Progenitor cell of endocrine pancreas (in vitro differentiated cells): ENCODE measurements around the gene EPGN. TPM values are rescaled to one million over a fixed set of nuclear protein-coding genes. Genes with fewer than 3 reads are reported as not detected.

Experiments used
- DNase-seq: peaks from one replicate; pipeline ENCODE4 v3.0.0; 2021; ENCODE audit warnings: low spot score; ENCODE audit not compliant: unreplicated experiment
- H3K27ac Mint-ChIP-seq: 2 replicates; pipeline ENCODE4 v1.8.0; 2021; ENCODE audit warnings: mild to moderate bottlenecking, moderate library complexity, mixed read lengths
- H3K27me3 Mint-ChIP-seq: 2 replicates; pipeline ENCODE4 v1.8.0; 2021; ENCODE audit warnings: mixed read lengths
- H3K36me3 Mint-ChIP-seq: 2 replicates; pipeline ENCODE4 v1.8.0; 2022; ENCODE audit warnings: mixed read lengths; ENCODE audit not compliant: insufficient read depth
- H3K4me1 Mint-ChIP-seq: 2 replicates; pipeline ENCODE4 v1.8.0; 2021; ENCODE audit warnings: low read depth, mixed read lengths
- H3K4me3 Mint-ChIP-seq: 2 replicates; pipeline ENCODE4 v1.8.0; 2021; ENCODE audit warnings: low read depth, mild to moderate bottlenecking, moderate library complexity, mixed read lengths
- H3K9me3 Mint-ChIP-seq: 2 replicates; pipeline ENCODE4 v1.8.0; 2021; ENCODE audit warnings: low read depth, mixed read lengths
- total RNA-seq: library from RNA; stranded (reverse); gene quantifications from 2 replicates; pipeline ENCODE4 v1.2.1, GENCODE V29; 2021
- TF ChIP-seq, protein P1 (sequence below): fragments of 200-600 bp; sonication (generic); IDR thresholded peaks from one replicate; pipeline ENCODE4 v1.5.0; 2021; ENCODE audit warnings: antibody characterized with exemption, mild to moderate bottlenecking; ENCODE audit not compliant: unreplicated experiment

EPGN gene
- total RNA-seq, 1 donor from 2014 or later = not detected

DNA sequence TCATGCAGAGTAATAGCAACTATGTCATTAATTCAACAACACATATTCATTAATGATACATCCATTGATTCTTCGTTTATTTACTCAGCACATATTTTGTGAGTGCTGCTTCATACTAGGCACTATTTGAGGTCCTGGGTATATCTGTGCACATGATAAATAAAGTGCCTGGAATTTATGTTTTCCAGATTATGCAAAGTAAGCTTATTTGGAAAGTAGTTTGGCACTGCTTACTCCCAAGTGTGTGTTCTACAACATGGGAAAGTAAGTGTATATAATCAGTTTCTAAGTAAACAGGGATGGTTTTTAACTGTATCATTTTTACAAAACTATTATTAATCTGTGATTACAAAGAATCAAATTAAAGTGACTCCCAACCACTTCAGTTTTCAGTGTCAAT lies 16.8 kb upstream of the EPGN start:
- H3K4me3 Mint-ChIP-seq = no peak overlapping the region

DNA sequence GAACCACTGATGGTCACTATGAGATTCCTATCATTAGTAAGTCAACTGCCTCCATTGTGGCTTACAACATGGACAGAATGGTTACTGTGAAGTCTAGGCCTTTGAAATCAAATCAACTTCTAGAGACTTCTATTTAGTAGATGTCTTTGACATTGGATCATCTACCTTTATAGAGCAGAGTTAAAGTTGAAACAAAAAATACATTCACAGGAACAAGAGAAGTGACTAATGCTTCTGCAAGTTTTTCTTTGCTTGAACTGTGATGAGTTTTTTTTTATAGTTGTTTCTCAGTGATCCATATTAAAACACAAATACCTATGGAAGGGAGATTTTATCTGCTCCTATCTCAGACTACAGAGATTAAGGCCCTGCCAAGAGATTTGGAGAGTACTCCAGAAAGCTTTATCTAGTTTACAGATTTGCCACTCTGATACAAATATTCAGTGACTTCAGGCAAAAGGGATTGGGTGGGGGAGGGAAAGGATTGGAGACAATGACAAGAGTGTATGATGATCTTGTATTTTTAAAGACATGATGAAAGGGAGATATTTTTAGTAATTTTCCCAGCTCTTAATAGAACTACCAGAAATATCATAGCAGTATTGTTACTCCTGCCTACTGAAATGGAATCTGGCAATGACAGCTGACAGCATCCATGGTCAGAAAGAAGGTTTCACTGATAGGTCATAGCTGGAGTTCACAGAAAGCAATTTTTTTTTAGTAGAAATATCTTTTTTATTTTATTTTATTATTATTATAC lies 16.0 kb upstream of the EPGN start:
- Mint-ChIP-seq H3K4me3 (no peak overlapping the region), H3K36me3 (no peaks in the 10 kb centered on the region), H3K9me3 (no peaks in the 10 kb centered on the region), H3K27me3 (no peaks in the 10 kb centered on the region), H3K4me1 (no peaks in the 10 kb centered on the region), H3K27ac (no peak overlapping the region)
- no peak for DNase-seq
- TF ChIP-seq, protein P1, sequence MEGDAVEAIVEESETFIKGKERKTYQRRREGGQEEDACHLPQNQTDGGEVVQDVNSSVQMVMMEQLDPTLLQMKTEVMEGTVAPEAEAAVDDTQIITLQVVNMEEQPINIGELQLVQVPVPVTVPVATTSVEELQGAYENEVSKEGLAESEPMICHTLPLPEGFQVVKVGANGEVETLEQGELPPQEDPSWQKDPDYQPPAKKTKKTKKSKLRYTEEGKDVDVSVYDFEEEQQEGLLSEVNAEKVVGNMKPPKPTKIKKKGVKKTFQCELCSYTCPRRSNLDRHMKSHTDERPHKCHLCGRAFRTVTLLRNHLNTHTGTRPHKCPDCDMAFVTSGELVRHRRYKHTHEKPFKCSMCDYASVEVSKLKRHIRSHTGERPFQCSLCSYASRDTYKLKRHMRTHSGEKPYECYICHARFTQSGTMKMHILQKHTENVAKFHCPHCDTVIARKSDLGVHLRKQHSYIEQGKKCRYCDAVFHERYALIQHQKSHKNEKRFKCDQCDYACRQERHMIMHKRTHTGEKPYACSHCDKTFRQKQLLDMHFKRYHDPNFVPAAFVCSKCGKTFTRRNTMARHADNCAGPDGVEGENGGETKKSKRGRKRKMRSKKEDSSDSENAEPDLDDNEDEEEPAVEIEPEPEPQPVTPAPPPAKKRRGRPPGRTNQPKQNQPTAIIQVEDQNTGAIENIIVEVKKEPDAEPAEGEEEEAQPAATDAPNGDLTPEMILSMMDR = no peak

More for the DNA sequence above, 16.8 kb upstream of the EPGN start:
- DNase-seq = no peak
- H3K4me1 Mint-ChIP-seq = peaks cover 2% of the 10 kb centered on the region
- no peaks in the 10 kb centered on the region for H3K9me3 Mint-ChIP-seq
- TF ChIP-seq, protein P1 = no peak
- no peaks in the 10 kb centered on the region for H3K36me3 Mint-ChIP-seq
- no peaks in the 10 kb centered on the region for H3K27me3 Mint-ChIP-seq
- no peak overlapping the region for H3K27ac Mint-ChIP-seq

DNA sequence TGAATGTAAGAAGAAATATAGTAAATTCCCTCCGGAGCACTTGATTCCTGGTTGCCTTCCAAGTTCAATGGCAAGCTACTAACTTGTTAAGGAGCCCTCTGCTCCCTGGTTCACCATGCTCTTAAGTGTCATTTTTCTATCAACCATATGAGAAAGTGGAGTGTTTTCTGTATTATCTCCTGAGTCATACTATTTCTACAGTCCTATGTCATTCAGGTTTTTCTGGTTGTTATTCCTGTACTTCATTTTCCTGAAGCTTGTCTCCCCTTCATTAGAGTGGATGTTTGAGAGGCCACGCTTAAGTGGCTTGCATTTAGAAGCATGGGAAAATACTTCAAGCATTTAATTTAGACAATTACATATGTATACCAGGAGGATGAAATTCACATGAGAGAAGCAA lies 14.7 kb upstream of the EPGN start:
- no peak overlapping the region for H3K4me3 Mint-ChIP-seq
- H3K9me3 Mint-ChIP-seq = no peaks in the 10 kb centered on the region
- no peak overlapping the region for H3K27ac Mint-ChIP-seq
- H3K36me3 Mint-ChIP-seq = no peaks in the 10 kb centered on the region
- DNase-seq = no peak
- H3K27me3 Mint-ChIP-seq = no peaks in the 10 kb centered on the region
- TF ChIP-seq, protein P1 = no peak
- H3K4me1 Mint-ChIP-seq = no peaks in the 10 kb centered on the region

DNA sequence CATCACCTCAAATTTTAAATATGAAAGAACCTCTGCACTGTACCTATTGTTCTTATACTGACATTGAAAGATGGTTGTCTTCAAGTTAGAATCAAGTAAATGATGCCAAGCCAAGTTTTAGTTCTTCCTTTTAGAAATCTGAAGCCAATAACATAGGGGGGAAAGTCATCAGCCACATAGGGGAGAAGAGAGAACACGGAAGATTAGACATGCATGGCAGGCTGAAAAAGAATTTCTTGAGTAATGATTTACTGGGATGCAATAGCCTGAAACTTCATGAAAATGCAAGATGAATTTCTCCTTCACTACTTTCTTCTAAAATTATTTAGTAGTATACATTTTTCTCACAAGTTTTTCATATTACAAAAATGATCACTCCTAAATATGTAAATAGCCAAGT lies 13.6 kb upstream of the EPGN start:
- DNase-seq = no peak
- Mint-ChIP-seq H3K4me3 (no peak overlapping the region), H3K36me3 (no peaks in the 10 kb centered on the region), H3K27ac (no peak overlapping the region), H3K4me1 (no peaks in the 10 kb centered on the region), H3K27me3 (no peaks in the 10 kb centered on the region), H3K9me3 (no peaks in the 10 kb centered on the region)
- TF ChIP-seq, protein P1 = no peak

DNA sequence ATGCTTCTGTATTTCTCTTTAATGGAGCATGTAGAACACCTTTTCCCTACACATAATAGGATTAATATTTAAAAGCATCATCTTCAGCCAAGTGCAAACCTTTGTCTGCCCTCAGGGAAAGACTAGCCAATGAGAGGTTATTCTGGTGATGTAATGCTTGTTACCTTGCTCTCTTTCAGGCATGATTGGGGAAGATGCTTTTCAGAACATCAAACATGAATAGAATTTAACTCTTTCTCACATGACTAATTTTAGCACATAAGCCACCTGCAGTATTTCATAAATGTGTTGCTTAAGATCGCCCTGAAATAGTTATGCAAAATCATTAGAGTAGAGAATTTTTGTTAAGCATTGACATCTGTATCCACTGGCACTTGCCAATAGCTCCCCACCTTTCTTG lies 10.7 kb upstream of the EPGN start:
- TF ChIP-seq, protein P1 = no peak
- no peaks in the 10 kb centered on the region for H3K4me1 Mint-ChIP-seq

More for the DNA sequence above, 10.7 kb upstream of the EPGN start:
- no peak for DNase-seq
- Mint-ChIP-seq H3K27me3 (no peaks in the 10 kb centered on the region), H3K4me3 (no peak overlapping the region), H3K36me3 (no peaks in the 10 kb centered on the region), H3K27ac (no peak overlapping the region), H3K9me3 (no peaks in the 10 kb centered on the region)
